Measurements from ENCODE around the gene KPTN. TPM values are rescaled to one million over a fixed set of nuclear protein-coding genes. Genes with fewer than 3 reads are reported as not detected.
A peak's percentile ranks its signal among the peaks of the same experiment; 100 is the strongest.
"Not testable (repeated sequence)": the region's sequence is repeated elsewhere in the genome, so short reads cannot be mapped to it uniquely, and the experiment has no call there.

The KPTN gene
- polyA plus RNA-seq, 1 donor from 2014 or later = 6.5 TPM

DNA sequence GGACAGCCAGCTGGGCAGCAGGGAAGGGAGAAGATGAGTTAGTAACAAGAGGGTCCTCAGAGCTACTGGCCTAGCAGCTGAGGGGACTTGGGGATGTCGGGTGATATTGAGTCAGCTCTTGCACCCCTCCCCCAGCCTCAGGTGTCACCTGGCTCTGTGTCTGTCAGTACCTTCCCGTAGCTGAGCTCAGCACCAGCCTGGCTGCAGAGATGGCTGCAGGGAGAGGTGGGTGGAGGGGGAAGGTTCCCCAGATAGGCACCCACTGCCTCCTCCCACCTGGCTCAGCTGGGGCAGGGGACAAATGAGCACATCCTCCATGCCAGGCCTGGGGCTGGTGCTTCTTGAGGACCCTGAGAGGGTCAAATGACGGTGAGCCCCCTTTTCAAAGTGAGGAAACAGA, 6.8 kb upstream of the KPTN start:
- H3K4me3 Mint-ChIP-seq = no peak overlapping the region
- peaks cover 6 to 13% (median 12%) of the 10 kb centered on the region in 3 donors for H3K4me1 Mint-ChIP-seq
- H3K36me3 Mint-ChIP-seq = peaks cover 4% of the 10 kb centered on the region
- H3K9me3 Mint-ChIP-seq = no peaks in the 10 kb centered on the region
- H3K27ac Mint-ChIP-seq = no peak overlapping the region
- H3K27me3 Mint-ChIP-seq = no peaks in the 10 kb centered on the region

- Mint-ChIP-seq H3K9me3 (no peaks in the 10 kb centered on the region), H3K36me3 (peaks cover 4% of the 10 kb centered on the region), H3K27ac (peak overlapping the region in 1 of 3 donors; percentile 93), H3K27me3 (no peaks in the 10 kb centered on the region), H3K4me1 (peaks cover 15 to 21% (median 16%) of the 10 kb centered on the region in 3 donors), H3K4me3 (no peak overlapping the region)
Observed at GRCh38 chr19:47490031-47490430, 6.0 kb upstream of the KPTN start.

DNA sequence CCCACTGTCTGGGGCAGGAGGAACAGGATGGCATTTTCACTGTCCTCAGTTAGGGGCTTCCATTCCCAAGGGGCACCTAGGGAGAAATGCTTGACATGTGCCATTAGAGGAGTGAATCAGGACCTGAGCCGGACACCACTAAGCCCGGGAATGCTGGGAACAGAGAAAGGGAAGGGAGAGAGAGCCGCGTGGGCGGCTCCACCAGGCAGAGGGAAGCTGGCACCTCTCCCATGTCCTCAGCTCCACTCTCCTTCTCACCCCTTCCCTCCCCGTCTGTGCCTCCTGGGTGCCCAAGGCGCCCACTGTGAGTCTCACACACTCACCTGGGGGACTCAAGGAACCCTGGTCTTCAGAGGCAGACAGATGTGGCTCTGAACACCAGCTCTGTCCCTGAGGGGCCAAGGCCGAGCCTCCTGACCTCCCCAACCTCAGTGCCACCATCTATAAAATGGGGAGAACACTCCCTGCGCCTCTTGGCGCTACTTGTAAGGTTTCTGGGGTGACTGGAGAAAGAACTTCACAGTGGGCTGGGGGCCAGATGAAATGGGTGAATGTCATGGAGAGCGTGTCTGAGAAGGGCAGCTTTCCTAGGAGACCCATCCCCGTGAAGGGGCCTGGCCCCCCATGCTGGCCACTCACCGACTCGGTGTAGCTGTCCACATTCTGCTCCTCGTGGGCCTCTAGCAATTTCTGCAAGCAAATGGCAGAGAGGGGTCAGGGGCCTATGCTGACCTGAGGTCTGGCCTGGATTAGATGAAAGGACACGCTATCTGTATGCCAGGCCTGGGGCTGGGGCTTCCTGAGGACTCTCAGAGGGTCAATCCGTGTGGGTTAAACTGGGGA, 5.3 kb upstream of the KPTN start:
- peak overlapping the region in 1 of 4 donors; percentile 43 for H3K4me3 Mint-ChIP-seq
- peaks cover 4% of the 10 kb centered on the region for H3K36me3 Mint-ChIP-seq
- H3K4me1 Mint-ChIP-seq = peaks cover 19 to 26% (median 20%) of the 10 kb centered on the region in 3 donors

GRCh38 chr19:47487551-47488515, 3.8 kb upstream of the KPTN start:
- peaks cover 2% of the 10 kb centered on the region for H3K36me3 Mint-ChIP-seq
- peak overlapping the region; percentile 53 to 67 (median 64) for H3K27ac Mint-ChIP-seq
- peak overlapping the region in 1 of 4 donors; percentile 91 for H3K4me3 Mint-ChIP-seq
- peaks cover 27 to 29% (median 27%) of the 10 kb centered on the region in 3 donors for H3K4me1 Mint-ChIP-seq
- H3K27me3 Mint-ChIP-seq = no peaks in the 10 kb centered on the region
- H3K9me3 Mint-ChIP-seq = no peaks in the 10 kb centered on the region

More for the DNA sequence above, 5.3 kb upstream of the KPTN start:
- H3K27me3 Mint-ChIP-seq = no peaks in the 10 kb centered on the region
- H3K9me3 Mint-ChIP-seq = no peaks in the 10 kb centered on the region
- peak overlapping the region in 2 of 3 donors; percentile 76 to 93 for H3K27ac Mint-ChIP-seq

- Mint-ChIP-seq H3K27me3 (no peaks in the 10 kb centered on the region), H3K27ac (peak overlapping the region in 2 of 3 donors; percentile 64 to 67), H3K36me3 (peaks cover 2% of the 10 kb centered on the region), H3K4me1 (peaks cover 27 to 29% (median 27%) of the 10 kb centered on the region in 3 donors), H3K9me3 (no peaks in the 10 kb centered on the region), H3K4me3 (peak overlapping the region in 3 of 4 donors; percentile 39 to 91 (median 39))
Observed at GRCh38 chr19:47486900-47487299, 2.9 kb upstream of the KPTN start.

- peak overlapping the region in 2 of 3 donors; percentile 64 to 71 for H3K27ac Mint-ChIP-seq
- H3K9me3 Mint-ChIP-seq, H3K27me3 Mint-ChIP-seq, H3K36me3 Mint-ChIP-seq: not testable (repeated sequence)
- H3K4me1 Mint-ChIP-seq = peaks cover 27 to 29% (median 27%) of the 10 kb centered on the region in 3 donors
- peak overlapping the region in 2 of 4 donors; percentile 49 to 91 for H3K4me3 Mint-ChIP-seq
Observed at GRCh38 chr19:47486220-47486619, 2.2 kb upstream of the KPTN start.

GRCh38 chr19:47485210-47485609, 1.2 kb upstream of the KPTN start:
- H3K27ac Mint-ChIP-seq = peak overlapping the region; percentile 53 to 92 (median 88)
- no peaks in the 10 kb centered on the region for H3K9me3 Mint-ChIP-seq
- H3K27me3 Mint-ChIP-seq = no peaks in the 10 kb centered on the region
- H3K4me3 Mint-ChIP-seq = peak overlapping the region; percentile 91 to 100 (median 97)
- H3K36me3 Mint-ChIP-seq = peaks cover 2% of the 10 kb centered on the region
- peaks cover 27 to 30% (median 29%) of the 10 kb centered on the region in 3 donors for H3K4me1 Mint-ChIP-seq

- Mint-ChIP-seq H3K4me3 (peak overlapping the region in 2 of 4 donors; percentile 91 to 99), H3K4me1 (peaks cover 27 to 29% (median 28%) of the 10 kb centered on the region in 3 donors)
Observed at GRCh38 chr19:47483200-47483599, 819 bp downstream of the KPTN start.

DNA sequence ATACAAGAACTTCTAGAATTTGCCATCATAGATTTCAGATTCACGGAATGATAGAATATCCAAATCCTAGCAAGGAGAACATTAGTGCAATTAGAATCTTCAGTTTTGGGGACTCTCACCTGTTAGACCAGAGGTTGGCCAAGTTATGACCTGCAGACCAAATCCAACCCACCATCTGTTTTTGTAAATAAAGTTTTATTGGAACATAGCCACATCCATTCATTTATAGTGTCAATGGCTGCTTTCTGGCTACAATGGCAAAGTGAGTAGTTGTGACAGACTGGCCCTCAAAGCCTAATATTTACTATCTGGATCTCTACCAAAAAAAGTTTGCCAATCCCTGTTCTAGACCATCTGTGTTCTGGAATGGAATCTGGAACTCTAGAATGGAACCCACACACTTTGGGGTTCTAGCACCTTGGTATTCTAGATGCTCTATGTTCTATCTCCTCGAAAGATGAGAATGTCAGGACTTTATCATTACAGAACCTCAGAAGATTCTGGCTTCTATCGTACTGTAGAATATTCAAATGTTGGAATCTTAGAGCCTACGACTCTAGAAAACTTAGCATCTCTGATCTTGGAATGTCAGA, 2.5 kb downstream of the KPTN start:
- peak overlapping the region in 2 of 4 donors; percentile 45 to 66 for H3K4me3 Mint-ChIP-seq
- H3K27ac Mint-ChIP-seq = peak overlapping the region in 1 of 3 donors; percentile 85
- peaks cover 20 to 27% (median 21%) of the 10 kb centered on the region in 3 donors for H3K4me1 Mint-ChIP-seq
- peaks cover 2% of the 10 kb centered on the region for H3K27me3 Mint-ChIP-seq
- H3K9me3 Mint-ChIP-seq = no peaks in the 10 kb centered on the region
- H3K36me3 Mint-ChIP-seq = peaks cover 2% of the 10 kb centered on the region

More at GRCh38 chr19:47483200-47483599, 819 bp downstream of the KPTN start:
- Mint-ChIP-seq H3K27ac (peak overlapping the region in 2 of 3 donors; percentile 45 to 97), H3K36me3 (no peaks in the 10 kb centered on the region), H3K9me3 (no peaks in the 10 kb centered on the region), H3K27me3 (peaks cover 2% of the 10 kb centered on the region)

GRCh38 chr19:47480658-47481057, 3.4 kb downstream of the KPTN start:
- Mint-ChIP-seq H3K27ac (peak overlapping the region in 1 of 3 donors; percentile 86), H3K4me1 (peaks cover 14 to 19% (median 18%) of the 10 kb centered on the region in 3 donors), H3K9me3 (no peaks in the 10 kb centered on the region), H3K27me3 (peaks cover 2% of the 10 kb centered on the region), H3K36me3 (peaks cover 2% of the 10 kb centered on the region), H3K4me3 (peak overlapping the region in 2 of 4 donors; percentile 43 to 66)

- Mint-ChIP-seq H3K4me1 (peaks cover 6 to 12% (median 11%) of the 10 kb centered on the region in 3 donors), H3K36me3 (peaks cover 6% of the 10 kb centered on the region), H3K9me3 (no peaks in the 10 kb centered on the region), H3K4me3 (no peak overlapping the region), H3K27me3 (peaks cover 2% of the 10 kb centered on the region), H3K27ac (peak overlapping the region in 1 of 3 donors; percentile 86)
Observed at GRCh38 chr19:47479701-47480503, 4.1 kb downstream of the KPTN start.

DNA sequence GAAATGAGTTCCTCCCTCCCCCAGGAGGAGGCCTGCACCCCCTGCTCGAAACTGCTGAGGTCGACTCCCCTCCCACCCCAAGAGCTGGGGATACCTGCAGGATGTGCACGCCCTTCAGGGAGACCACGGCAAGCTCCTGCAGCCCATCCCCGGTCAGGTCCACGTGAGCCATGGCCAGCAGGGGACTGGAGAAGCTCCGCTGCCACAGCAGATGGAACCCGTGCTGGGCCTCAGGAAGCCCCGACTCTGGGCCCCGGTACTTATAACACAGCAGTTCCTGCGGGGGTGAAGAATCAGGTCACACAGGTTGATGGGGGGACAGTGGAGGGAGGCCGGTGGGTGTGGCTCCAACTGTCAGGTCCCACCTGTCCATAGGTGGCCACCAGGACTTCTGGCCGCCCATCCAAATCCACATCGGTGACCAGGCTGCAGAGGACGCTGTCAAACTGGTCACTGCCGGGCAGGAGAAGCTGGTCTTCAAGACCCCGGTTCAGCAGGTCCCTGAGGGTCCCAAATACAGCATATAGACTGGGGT, 7.5 kb downstream of the KPTN start:
- Mint-ChIP-seq H3K27ac (no peak overlapping the region), H3K27me3 (peaks cover 7% of the 10 kb centered on the region), H3K9me3 (no peaks in the 10 kb centered on the region), H3K4me3 (no peak overlapping the region), H3K4me1 (peaks cover 0 to 5% (median 2%) of the 10 kb centered on the region in 3 donors), H3K36me3 (peaks cover 6% of the 10 kb centered on the region)

- Mint-ChIP-seq H3K9me3 (no peaks in the 10 kb centered on the region), H3K4me1 (peaks cover 0 to 5% (median 3%) of the 10 kb centered on the region in 3 donors), H3K27ac (peak overlapping the region in 1 of 3 donors; percentile 85), H3K4me3 (no peak overlapping the region), H3K27me3 (peaks cover 14% of the 10 kb centered on the region), H3K36me3 (peaks cover 6% of the 10 kb centered on the region)
Observed at GRCh38 chr19:47475465-47475864, 8.6 kb downstream of the KPTN start.
